HepG2 (cell line): ENCODE results near the gene POLR2J.
"Not testable (repeated sequence)": the region's sequence is repeated elsewhere in the genome, so short reads cannot be mapped to it uniquely, and the experiment has no call there.

ENCODE experiments used
- HMGXB4 ChIP-seq, 2 experiments: sonication (generic) in 1 of 2; formaldehyde crosslinking in 1 of 2; IDR thresholded peaks; 2 replicates each; pipeline versions ENCODE4 v1.4.0 to v1.6.1; 2018 to 2020; ENCODE audit warnings: missing genetic modification reagents in 2 of 2, borderline replicate concordance in 1 of 2, low read depth in 1 of 2, mild to moderate bottlenecking in 1 of 2, missing biosample characterization in 1 of 2
- ISX ChIP-seq: sonication (generic); formaldehyde crosslinking; conservative IDR thresholded peaks from 2 replicates; pipeline ENCODE4 v1.5.0; 2020; ENCODE audit warnings: missing genetic modification reagents
- KLF11 ChIP-seq: IDR thresholded peaks from 2 replicates; pipeline ENCODE4 v1.6.1; 2016; ENCODE audit warnings: missing compliant biosample characterization
- KLF6 ChIP-seq: IDR thresholded peaks from 2 replicates; pipeline ENCODE4 v1.8.0; 2016; ENCODE audit warnings: missing biosample characterization, missing genetic modification reagents
- MEIS1 ChIP-seq: sonication (generic); formaldehyde crosslinking; IDR thresholded peaks from 2 replicates; pipeline ENCODE4 v1.9.0; 2021; ENCODE audit warnings: mild to moderate bottlenecking, missing genetic modification reagents, moderate library complexity, borderline replicate concordance
- MYC ChIP-seq: sonication (generic); formaldehyde crosslinking; IDR thresholded peaks from 2 replicates; pipeline ENCODE4 v1.9.0; 2021; ENCODE audit warnings: missing genetic modification reagents, borderline replicate concordance
- REST ChIP-seq, 2 experiments: IDR thresholded peaks; 2 replicates each; pipeline ENCODE4 v1.6.1; 2011 to 2012; ENCODE audit warnings: low read length in 2 of 2, borderline replicate concordance in 1 of 2, low read depth in 1 of 2, mild to moderate bottlenecking in 1 of 2, moderate library complexity in 1 of 2
- SNAI1 ChIP-seq: sonication (generic); formaldehyde crosslinking; IDR thresholded peaks from 2 replicates; pipeline ENCODE4 v1.5.0; 2020; ENCODE audit warnings: mild to moderate bottlenecking, missing genetic modification reagents, borderline replicate concordance
- SUZ12 ChIP-seq: fragments of 150-350 bp; IDR thresholded peaks from 2 replicates; pipeline ENCODE4 v1.6.1; 2014; ENCODE audit warnings: low read depth, low read length
- TCF7L2 ChIP-seq: IDR thresholded peaks from 2 replicates; pipeline ENCODE4 v1.6.1; 2011; ENCODE audit warnings: mild to moderate bottlenecking, low read depth, low read length, moderate library complexity
- ZNF570 ChIP-seq: sonication (generic); formaldehyde crosslinking; IDR thresholded peaks from 2 replicates; pipeline ENCODE4 v1.4.0; 2020; ENCODE audit warnings: mild to moderate bottlenecking, missing genetic modification reagents, borderline replicate concordance
- TF ChIP-seq, protein P1 (sequence below): sonication (generic); formaldehyde crosslinking; IDR thresholded peaks from 2 replicates; pipeline ENCODE4 v1.5.0; 2020; ENCODE audit warnings: mild to moderate bottlenecking, missing genetic modification reagents, moderate library complexity

- not testable (repeated sequence) for TF ChIP-seq REST (IDR thresholded peaks at IDR 0.05; ENCODE audit: borderline replicate concordance in 1 of 2, low read depth in 1 of 2, low read length in 2 of 2); TCF7L2; KLF6 (CRISPR knock-in tag); SUZ12; ZNF570 (CRISPR knock-in tag); ISX (CRISPR knock-in tag); SNAI1 (CRISPR knock-in tag); MEIS1 (CRISPR knock-in tag); HMGXB4 (CRISPR knock-in tag; IDR thresholded peaks at IDR 0.05; ENCODE audit: borderline replicate concordance in 1 of 2, low read depth in 1 of 2); MYC (CRISPR knock-in tag); KLF11 (CRISPR knock-in tag)
- TF ChIP-seq, protein P1, sequence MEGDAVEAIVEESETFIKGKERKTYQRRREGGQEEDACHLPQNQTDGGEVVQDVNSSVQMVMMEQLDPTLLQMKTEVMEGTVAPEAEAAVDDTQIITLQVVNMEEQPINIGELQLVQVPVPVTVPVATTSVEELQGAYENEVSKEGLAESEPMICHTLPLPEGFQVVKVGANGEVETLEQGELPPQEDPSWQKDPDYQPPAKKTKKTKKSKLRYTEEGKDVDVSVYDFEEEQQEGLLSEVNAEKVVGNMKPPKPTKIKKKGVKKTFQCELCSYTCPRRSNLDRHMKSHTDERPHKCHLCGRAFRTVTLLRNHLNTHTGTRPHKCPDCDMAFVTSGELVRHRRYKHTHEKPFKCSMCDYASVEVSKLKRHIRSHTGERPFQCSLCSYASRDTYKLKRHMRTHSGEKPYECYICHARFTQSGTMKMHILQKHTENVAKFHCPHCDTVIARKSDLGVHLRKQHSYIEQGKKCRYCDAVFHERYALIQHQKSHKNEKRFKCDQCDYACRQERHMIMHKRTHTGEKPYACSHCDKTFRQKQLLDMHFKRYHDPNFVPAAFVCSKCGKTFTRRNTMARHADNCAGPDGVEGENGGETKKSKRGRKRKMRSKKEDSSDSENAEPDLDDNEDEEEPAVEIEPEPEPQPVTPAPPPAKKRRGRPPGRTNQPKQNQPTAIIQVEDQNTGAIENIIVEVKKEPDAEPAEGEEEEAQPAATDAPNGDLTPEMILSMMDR (CRISPR knock-in tag) = not testable (repeated sequence)
Measured at GRCh38 chr7:102527822-102528793, 49.4 kb upstream of the POLR2J start.
